GM23338 (cell line): ENCODE data around the gene LRRC10.
A peak's percentile ranks its signal among the peaks of the same experiment; 100 is the strongest.

Source experiments
- CREB1 ChIP-seq: fragments of 250-450 bp; sonication (Bioruptor Pico); IDR thresholded peaks from 2 replicates; pipeline ENCODE4 v1.5.0; 2020; ENCODE audit warnings: low read depth, mild to moderate bottlenecking, moderate library complexity
- EZH2 ChIP-seq: fragments of 200-600 bp; sonication (generic); IDR thresholded peaks from one replicate; pipeline ENCODE4 v1.8.0; 2017; ENCODE audit warnings: antibody characterized with exemption, mild to moderate bottlenecking, low read depth; ENCODE audit not compliant: unreplicated experiment
- EZH2phosphoT487 ChIP-seq: fragments of 200-600 bp; sonication (generic); IDR thresholded peaks from one replicate; pipeline ENCODE4 v1.8.1; 2018; ENCODE audit warnings: antibody characterized with exemption; ENCODE audit not compliant: unreplicated experiment
- POLR2AphosphoS5 ChIP-seq: IDR thresholded peaks from 2 replicates; pipeline ENCODE4 v1.6.1; 2016; ENCODE audit warnings: antibody characterized with exemption, low read depth
- ZNF462 ChIP-seq: fragments of 250-450 bp; sonication (Bioruptor Pico); IDR thresholded peaks from 2 replicates; pipeline ENCODE4 v1.5.0; 2020; ENCODE audit warnings: mild to moderate bottlenecking, moderate library complexity
- TF ChIP-seq, protein P1 (sequence below), 2 experiments: fragments of 200-600 bp in 1 of 2; sonication (generic) in 1 of 2; conservative IDR thresholded peaks; 2 replicates each; pipeline versions ENCODE4 v1.5.1 to v1.6.1; 2016 to 2017; ENCODE audit warnings: antibody characterized with exemption in 2 of 2, low read depth in 2 of 2, mild to moderate bottlenecking in 2 of 2, moderate library complexity in 1 of 2

DNA sequence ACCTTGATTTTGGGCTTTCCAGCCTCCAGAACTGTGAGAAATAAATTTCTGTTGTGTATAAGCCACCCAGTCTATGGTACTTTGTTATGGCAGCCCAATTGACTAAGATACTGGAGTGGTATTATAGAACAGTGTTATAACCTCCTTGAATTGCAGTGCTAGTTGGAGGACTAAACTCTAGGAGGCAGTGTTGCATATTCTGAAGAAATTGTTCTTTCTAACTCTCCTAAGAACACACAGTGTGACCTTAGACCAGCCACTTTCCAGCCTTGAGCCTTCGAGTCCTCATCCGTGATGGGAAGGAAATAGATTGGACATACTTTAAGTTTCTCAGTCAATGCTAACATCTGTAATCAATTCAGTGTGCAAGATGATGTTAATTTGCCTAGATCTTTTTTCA is 22.4 kb upstream of the LRRC10 start:
- TF ChIP-seq, protein P1, sequence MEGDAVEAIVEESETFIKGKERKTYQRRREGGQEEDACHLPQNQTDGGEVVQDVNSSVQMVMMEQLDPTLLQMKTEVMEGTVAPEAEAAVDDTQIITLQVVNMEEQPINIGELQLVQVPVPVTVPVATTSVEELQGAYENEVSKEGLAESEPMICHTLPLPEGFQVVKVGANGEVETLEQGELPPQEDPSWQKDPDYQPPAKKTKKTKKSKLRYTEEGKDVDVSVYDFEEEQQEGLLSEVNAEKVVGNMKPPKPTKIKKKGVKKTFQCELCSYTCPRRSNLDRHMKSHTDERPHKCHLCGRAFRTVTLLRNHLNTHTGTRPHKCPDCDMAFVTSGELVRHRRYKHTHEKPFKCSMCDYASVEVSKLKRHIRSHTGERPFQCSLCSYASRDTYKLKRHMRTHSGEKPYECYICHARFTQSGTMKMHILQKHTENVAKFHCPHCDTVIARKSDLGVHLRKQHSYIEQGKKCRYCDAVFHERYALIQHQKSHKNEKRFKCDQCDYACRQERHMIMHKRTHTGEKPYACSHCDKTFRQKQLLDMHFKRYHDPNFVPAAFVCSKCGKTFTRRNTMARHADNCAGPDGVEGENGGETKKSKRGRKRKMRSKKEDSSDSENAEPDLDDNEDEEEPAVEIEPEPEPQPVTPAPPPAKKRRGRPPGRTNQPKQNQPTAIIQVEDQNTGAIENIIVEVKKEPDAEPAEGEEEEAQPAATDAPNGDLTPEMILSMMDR (conservative IDR thresholded peaks at IDR 0.05; ENCODE audit: low read depth in 2 of 2) = peak; percentile 58
- TF ChIP-seq EZH2 (no peak), POLR2AphosphoS5 (no peak), CREB1 (CRISPR knock-in tag) (no peak), ZNF462 (CRISPR knock-in tag) (no peak), EZH2phosphoT487 (no peak)
